ENCODE measurements around the gene DCAF4.

DCAF4 gene

DNA sequence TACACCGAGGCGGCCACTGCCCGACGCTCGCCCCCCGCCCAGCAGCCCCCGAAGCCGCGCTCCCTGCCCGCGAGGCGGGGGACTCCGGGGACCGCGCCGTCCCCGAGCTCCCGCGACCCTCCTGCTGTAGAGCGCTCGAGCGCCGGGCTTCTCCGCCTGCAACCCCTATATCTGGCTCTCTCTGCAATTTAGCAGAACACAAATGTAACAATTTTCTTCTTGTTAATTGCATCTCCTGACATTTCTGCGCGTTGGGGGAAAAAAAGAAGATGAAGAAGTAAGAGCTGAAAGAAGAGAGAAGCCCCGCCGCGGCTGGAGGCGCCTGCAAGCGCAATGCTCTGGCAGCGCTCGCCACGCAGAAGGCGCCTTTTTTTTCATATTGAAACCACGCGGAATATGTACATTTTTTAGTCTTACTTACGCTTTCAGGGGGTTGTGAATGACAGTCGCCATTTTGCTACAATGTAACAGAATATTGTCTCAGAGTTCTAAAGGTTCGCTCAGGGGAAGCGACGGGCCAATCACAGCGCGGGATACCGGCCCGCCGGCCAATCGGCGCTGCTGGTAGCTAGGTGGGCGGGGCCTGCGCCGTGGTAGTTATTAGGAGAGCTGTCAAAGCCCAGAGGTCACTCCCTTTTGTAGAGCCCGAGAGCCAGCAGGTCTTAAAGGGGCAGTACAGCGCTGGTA lies 32.5 kb upstream of the DCAF4 start, which contains the start of gene DPF3:
Gene DPF3 (minus strand): TSS at position 466 of the 687 bp plus-strand sequence. CDS start 13 bp downstream, at position 453.
- Histone ChIP-seq H3K9ac (ENCODE audit: low read length in 5 of 5) (peak within 1 kb of the TSS; percentile 8 to 82 (median 70)), H3K4me1 (ENCODE audit: control insufficient read depth in 5 of 5, insufficient read depth in 5 of 5, low read length in 5 of 5) (peaks cover 3 to 28% (median 28%) of the 10 kb centered on the region in 5 donors), H3K27ac (ENCODE audit: low read depth, low read length) (peak within 1 kb of the TSS; percentile 11), H3K36me3 (ENCODE audit: control insufficient read depth in 5 of 5, insufficient read depth in 5 of 5, low read length in 5 of 5) (no peaks in the 10 kb centered on the region), H3K9me3 (ENCODE audit: control insufficient read depth in 5 of 5, low read length in 5 of 5) (no peaks in the 10 kb centered on the region), H3K4me3 (ENCODE audit: low read depth in 1 of 5, low read length in 5 of 5) (peak within 1 kb of the TSS; percentile 87 to 95 (median 92)), H3K27me3 (ENCODE audit: control insufficient read depth in 5 of 5, insufficient read depth in 4 of 5, low read length in 5 of 5) (peaks cover 7 to 18% (median 10%) of the 10 kb centered on the region in 5 donors)

DNA sequence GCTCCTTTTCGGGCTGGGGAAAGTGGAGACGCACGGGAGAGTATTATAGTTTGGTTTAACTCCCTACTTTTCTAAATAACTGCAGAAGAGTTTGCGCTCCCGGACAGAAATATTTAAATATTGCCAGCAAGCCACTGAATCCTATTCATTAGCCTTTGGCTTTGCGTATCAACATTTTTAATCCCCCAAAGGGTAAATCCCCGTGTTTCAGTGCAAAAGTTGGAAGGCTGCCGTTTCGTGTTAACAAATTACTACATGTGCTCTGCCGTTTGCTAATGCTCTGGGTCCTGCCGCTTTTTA lies 32.0 kb upstream of the DCAF4 start:
- Histone ChIP-seq H3K27me3 (ENCODE audit: control insufficient read depth in 5 of 5, insufficient read depth in 4 of 5, low read length in 5 of 5) (peaks cover 5 to 18% (median 8%) of the 10 kb centered on the region in 5 donors), H3K9ac (ENCODE audit: low read length in 5 of 5) (peak overlapping the region; percentile 8 to 82 (median 66)), H3K27ac (ENCODE audit: low read depth, low read length) (peak overlapping the region; percentile 11), H3K4me3 (ENCODE audit: low read depth in 1 of 5, low read length in 5 of 5) (peak overlapping the region; percentile 87 to 95 (median 92)), H3K9me3 (ENCODE audit: control insufficient read depth in 5 of 5, low read length in 5 of 5) (no peaks in the 10 kb centered on the region), H3K4me1 (ENCODE audit: control insufficient read depth in 5 of 5, insufficient read depth in 5 of 5, low read length in 5 of 5) (peaks cover 3 to 28% (median 28%) of the 10 kb centered on the region in 5 donors), H3K36me3 (ENCODE audit: control insufficient read depth in 5 of 5, insufficient read depth in 5 of 5, low read length in 5 of 5) (no peaks in the 10 kb centered on the region)

DNA sequence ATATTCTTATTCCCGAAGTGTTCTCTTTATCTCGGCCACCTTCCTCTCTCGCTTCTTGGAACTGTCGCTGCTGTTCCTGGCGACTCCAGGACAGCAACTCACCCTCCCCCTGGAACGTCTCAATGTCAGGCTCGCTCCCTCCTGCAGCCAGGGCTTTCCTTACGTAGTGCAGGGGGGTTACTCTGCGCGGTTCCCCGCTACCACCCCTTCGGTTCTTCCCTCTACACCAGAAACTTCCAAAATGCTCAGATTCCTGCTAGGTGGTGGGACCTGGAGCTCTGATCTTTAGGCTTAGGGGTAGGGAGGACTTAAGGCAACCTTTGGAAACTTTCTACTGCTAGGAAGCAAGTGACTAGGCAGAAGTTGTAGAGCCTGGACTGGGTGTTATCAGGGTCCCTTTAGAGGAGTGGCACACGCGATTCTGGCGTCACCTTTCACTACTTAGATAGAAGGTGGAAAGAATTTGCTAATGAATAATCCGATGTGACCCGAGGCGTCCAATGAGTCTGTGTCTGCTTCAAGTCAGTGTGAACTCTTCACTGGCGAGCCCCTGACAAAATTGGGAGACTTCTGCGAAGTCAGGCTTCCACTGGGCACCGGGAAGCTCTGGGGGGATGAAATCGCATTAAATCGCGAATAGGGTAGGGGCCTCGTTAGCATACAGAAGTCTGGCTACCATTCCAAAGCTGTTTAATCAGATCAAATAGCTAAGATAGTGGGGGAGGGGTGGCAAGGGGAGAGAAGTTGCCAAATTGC lies 31.5 kb upstream of the DCAF4 start:
- peak overlapping the region; percentile 8 to 82 (median 66) for H3K9ac ChIP-seq (ENCODE audit: low read length in 5 of 5)
- H3K9me3 ChIP-seq (ENCODE audit: control insufficient read depth in 5 of 5, low read length in 5 of 5) = no peaks in the 10 kb centered on the region
- H3K27ac ChIP-seq (ENCODE audit: low read depth, low read length) = peak overlapping the region; percentile 11
- H3K36me3 ChIP-seq (ENCODE audit: control insufficient read depth in 5 of 5, insufficient read depth in 5 of 5, low read length in 5 of 5) = no peaks in the 10 kb centered on the region
- peaks cover 5 to 18% (median 8%) of the 10 kb centered on the region in 5 donors for H3K27me3 ChIP-seq (ENCODE audit: control insufficient read depth in 5 of 5, insufficient read depth in 4 of 5, low read length in 5 of 5)
- peak overlapping the region; percentile 87 to 95 (median 92) for H3K4me3 ChIP-seq (ENCODE audit: low read depth in 1 of 5, low read length in 5 of 5)
- H3K4me1 ChIP-seq (ENCODE audit: control insufficient read depth in 5 of 5, insufficient read depth in 5 of 5, low read length in 5 of 5) = peaks cover 3 to 28% (median 28%) of the 10 kb centered on the region in 5 donors

DNA sequence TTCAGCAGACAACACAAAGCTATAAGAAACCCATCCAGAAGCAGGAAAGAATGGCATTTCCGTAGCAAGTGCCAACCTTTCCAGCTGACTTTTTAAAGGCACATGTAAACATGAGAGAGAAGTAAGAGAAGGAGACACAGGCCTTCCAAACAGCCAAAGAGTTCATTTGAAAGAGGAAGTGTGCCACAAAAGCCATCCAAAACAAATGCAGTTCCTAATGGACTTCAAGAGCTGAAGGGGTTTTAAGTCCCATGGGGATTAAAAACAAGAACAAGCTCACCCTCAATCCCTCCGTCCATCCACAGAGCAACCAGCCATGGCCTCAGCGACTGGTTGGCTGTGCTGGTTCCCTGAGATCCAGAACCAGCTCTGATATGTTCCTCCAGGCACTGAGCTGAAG lies 27.8 kb upstream of the DCAF4 start:
- no peaks in the 10 kb centered on the region for H3K27me3 ChIP-seq (ENCODE audit: control insufficient read depth in 5 of 5, insufficient read depth in 4 of 5, low read length in 5 of 5)
- H3K4me3 ChIP-seq (ENCODE audit: low read depth in 1 of 5, low read length in 5 of 5) = no peak overlapping the region
- H3K9ac ChIP-seq (ENCODE audit: low read length in 5 of 5) = no peak overlapping the region
- H3K36me3 ChIP-seq (ENCODE audit: control insufficient read depth in 5 of 5, insufficient read depth in 5 of 5, low read length in 5 of 5) = no peaks in the 10 kb centered on the region
- no peak overlapping the region for H3K27ac ChIP-seq (ENCODE audit: low read depth, low read length)
- H3K9me3 ChIP-seq (ENCODE audit: control insufficient read depth in 5 of 5, low read length in 5 of 5) = no peaks in the 10 kb centered on the region
- peaks cover 0 to 13% (median 11%) of the 10 kb centered on the region in 5 donors for H3K4me1 ChIP-seq (ENCODE audit: control insufficient read depth in 5 of 5, insufficient read depth in 5 of 5, low read length in 5 of 5)

DNA sequence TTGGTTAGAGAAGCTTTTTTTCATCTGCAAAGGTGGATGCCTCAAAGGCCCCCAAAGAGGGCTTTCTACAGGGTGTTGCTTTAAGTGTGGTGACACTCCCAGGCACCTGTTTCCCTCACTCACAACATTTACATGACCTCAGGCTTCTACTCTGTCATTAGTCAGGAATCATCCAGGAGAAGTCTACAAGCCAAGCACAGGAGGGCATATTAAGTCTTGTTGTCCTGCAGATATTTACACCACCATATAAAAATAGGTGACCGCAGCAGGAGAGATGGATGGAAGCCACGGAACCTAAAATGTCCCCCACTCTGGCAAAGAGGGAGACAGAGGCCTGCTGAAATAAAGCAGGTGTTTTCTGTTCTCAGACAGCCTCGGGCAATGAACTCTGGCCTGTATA lies 24.9 kb upstream of the DCAF4 start:
- Histone ChIP-seq H3K27ac (ENCODE audit: low read depth, low read length) (no peak overlapping the region), H3K9ac (ENCODE audit: low read length in 5 of 5) (no peak overlapping the region), H3K4me3 (ENCODE audit: low read depth in 1 of 5, low read length in 5 of 5) (no peak overlapping the region)

DNA sequence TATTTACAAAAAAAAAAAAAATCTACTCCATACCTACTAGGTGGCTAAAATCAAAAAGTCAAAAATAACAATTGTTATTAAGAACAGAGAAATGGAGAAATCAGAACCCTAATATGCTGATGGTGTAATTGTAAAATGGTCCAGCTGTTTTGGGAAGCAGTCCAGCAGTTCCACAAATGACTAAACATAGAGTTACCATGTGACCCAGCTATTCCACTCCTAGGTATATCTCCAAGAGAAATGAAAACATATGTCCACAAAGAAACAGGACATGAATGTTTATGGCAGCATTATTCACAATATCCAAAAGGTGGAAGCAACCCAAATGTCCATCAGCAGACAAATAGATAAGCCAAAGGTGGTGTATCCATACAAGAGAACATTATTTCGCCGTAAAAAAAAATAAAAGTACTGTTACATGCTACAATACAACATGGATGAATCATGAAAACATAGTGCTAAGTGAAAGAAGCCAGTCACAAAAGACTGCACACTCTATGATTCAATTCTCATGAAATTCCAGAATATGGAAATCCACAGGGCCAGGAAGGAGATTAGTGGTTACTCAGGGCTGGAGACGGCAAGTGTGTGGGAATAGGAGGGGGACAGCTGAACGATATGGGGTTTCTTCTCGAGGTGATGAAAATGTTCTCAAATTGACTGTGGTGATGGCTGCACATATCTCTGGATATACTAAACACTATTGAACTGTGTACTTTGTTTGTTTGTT lies 23.3 kb upstream of the DCAF4 start:
- Histone ChIP-seq H3K9ac (ENCODE audit: low read length in 5 of 5) (no peak overlapping the region), H3K27me3 (ENCODE audit: control insufficient read depth in 5 of 5, insufficient read depth in 4 of 5, low read length in 5 of 5) (no peaks in the 10 kb centered on the region), H3K9me3 (ENCODE audit: control insufficient read depth in 5 of 5, low read length in 5 of 5) (no peaks in the 10 kb centered on the region), H3K36me3 (ENCODE audit: control insufficient read depth in 5 of 5, insufficient read depth in 5 of 5, low read length in 5 of 5) (no peaks in the 10 kb centered on the region), H3K27ac (ENCODE audit: low read depth, low read length) (no peak overlapping the region), H3K4me3 (ENCODE audit: low read depth in 1 of 5, low read length in 5 of 5) (no peak overlapping the region), H3K4me1 (ENCODE audit: control insufficient read depth in 5 of 5, insufficient read depth in 5 of 5, low read length in 5 of 5) (peaks cover 0 to 21% (median 16%) of the 10 kb centered on the region in 5 donors)

More for the DNA sequence above, 24.9 kb upstream of the DCAF4 start:
- Histone ChIP-seq H3K36me3 (ENCODE audit: control insufficient read depth in 5 of 5, insufficient read depth in 5 of 5, low read length in 5 of 5) (no peaks in the 10 kb centered on the region), H3K9me3 (ENCODE audit: control insufficient read depth in 5 of 5, low read length in 5 of 5) (no peaks in the 10 kb centered on the region), H3K27me3 (ENCODE audit: control insufficient read depth in 5 of 5, insufficient read depth in 4 of 5, low read length in 5 of 5) (no peaks in the 10 kb centered on the region), H3K4me1 (ENCODE audit: control insufficient read depth in 5 of 5, insufficient read depth in 5 of 5, low read length in 5 of 5) (peaks cover 0 to 9% (median 6%) of the 10 kb centered on the region in 5 donors)

DNA sequence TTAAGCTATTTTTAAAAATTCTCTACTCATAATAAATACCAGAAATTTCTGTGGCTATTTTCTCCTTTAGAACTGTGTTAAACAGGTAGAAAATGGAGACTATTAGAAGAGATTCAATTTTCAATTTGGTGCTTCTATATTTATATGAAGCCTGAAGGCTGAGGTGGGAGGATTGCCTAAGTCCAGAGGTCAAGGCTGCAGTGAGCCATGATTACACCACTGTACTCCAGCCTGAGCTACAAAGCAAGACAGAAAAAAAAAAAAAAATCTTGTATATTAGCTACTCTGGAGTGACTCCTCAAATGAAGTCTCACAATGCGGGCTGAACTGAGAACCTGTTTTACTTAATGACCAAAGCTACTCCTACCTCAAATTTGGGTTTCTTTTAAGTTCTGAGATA lies 22.5 kb upstream of the DCAF4 start:
- Histone ChIP-seq H3K9me3 (ENCODE audit: control insufficient read depth in 5 of 5, low read length in 5 of 5) (no peaks in the 10 kb centered on the region), H3K9ac (ENCODE audit: low read length in 5 of 5) (no peak overlapping the region), H3K4me3 (ENCODE audit: low read depth in 1 of 5, low read length in 5 of 5) (no peak overlapping the region), H3K27ac (ENCODE audit: low read depth, low read length) (no peak overlapping the region), H3K27me3 (ENCODE audit: control insufficient read depth in 5 of 5, insufficient read depth in 4 of 5, low read length in 5 of 5) (no peaks in the 10 kb centered on the region), H3K4me1 (ENCODE audit: control insufficient read depth in 5 of 5, insufficient read depth in 5 of 5, low read length in 5 of 5) (peaks cover 0 to 24% (median 16%) of the 10 kb centered on the region in 5 donors), H3K36me3 (ENCODE audit: control insufficient read depth in 5 of 5, insufficient read depth in 5 of 5, low read length in 5 of 5) (no peaks in the 10 kb centered on the region)

DNA sequence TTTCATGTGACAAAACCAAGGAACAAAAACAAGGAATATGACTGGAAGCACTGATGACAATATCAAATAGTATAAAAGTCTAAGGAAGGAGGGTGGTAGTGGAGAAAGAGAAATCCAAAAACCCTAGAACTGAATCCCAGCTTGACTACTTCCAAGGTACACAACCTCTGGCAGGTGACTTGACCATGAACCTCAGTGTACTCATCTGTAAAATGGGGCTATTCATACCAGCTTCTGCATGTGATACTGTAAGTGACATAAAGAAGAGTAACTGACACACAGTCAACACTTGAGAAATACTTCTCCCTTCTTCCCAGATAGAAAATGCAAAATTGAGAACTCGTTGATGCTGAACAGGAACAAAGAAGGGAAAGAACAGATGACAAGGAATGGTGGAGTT lies 22.0 kb upstream of the DCAF4 start:
- no peak overlapping the region for H3K27ac ChIP-seq (ENCODE audit: low read depth, low read length)
- peaks cover 0 to 29% (median 16%) of the 10 kb centered on the region in 5 donors for H3K4me1 ChIP-seq (ENCODE audit: control insufficient read depth in 5 of 5, insufficient read depth in 5 of 5, low read length in 5 of 5)
- no peaks in the 10 kb centered on the region for H3K27me3 ChIP-seq (ENCODE audit: control insufficient read depth in 5 of 5, insufficient read depth in 4 of 5, low read length in 5 of 5)
- H3K4me3 ChIP-seq (ENCODE audit: low read depth in 1 of 5, low read length in 5 of 5) = no peak overlapping the region
- no peaks in the 10 kb centered on the region for H3K36me3 ChIP-seq (ENCODE audit: control insufficient read depth in 5 of 5, insufficient read depth in 5 of 5, low read length in 5 of 5)
- no peaks in the 10 kb centered on the region for H3K9me3 ChIP-seq (ENCODE audit: control insufficient read depth in 5 of 5, low read length in 5 of 5)
- H3K9ac ChIP-seq (ENCODE audit: low read length in 5 of 5) = no peak overlapping the region

DNA sequence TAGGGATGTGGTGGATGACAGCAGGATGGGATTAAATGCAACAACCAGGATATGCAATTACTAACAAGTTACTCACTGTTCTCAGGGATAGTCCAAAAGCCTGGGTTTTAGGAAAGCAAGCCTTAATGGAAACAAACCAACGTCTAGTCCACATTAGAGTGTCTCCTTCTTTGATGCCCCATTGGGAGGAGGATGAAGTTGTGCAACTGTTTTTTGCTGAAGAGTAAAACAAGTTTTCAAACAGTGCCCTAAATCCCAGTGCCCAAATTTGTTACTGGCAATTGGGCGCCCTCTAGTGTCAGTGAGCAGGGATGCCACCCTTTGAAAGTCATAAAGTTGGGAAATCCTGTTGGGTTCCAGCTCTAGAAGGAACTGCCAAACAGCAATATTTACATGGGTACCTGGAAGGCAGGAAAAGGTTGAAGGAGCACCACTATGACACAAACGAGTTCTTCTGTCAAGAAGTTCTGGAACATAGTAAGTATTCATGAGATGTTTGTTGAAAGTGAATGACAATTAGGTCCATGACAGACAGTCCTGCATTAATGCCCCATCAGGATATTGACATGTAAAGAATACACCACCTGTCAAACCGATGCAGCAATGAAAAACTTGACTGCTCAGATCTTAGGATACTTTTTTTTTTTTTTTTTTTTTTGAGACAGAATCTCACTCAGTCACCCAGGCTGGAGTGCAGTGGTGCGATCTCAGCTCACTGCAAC lies 21.3 kb upstream of the DCAF4 start:
- Histone ChIP-seq H3K36me3 (ENCODE audit: control insufficient read depth in 5 of 5, insufficient read depth in 5 of 5, low read length in 5 of 5) (no peaks in the 10 kb centered on the region), H3K9ac (ENCODE audit: low read length in 5 of 5) (no peak overlapping the region), H3K9me3 (ENCODE audit: control insufficient read depth in 5 of 5, low read length in 5 of 5) (no peaks in the 10 kb centered on the region), H3K4me1 (ENCODE audit: control insufficient read depth in 5 of 5, insufficient read depth in 5 of 5, low read length in 5 of 5) (peaks cover 0 to 31% (median 16%) of the 10 kb centered on the region in 5 donors), H3K27me3 (ENCODE audit: control insufficient read depth in 5 of 5, insufficient read depth in 4 of 5, low read length in 5 of 5) (no peaks in the 10 kb centered on the region), H3K4me3 (ENCODE audit: low read depth in 1 of 5, low read length in 5 of 5) (no peak overlapping the region), H3K27ac (ENCODE audit: low read depth, low read length) (no peak overlapping the region)
